B cell (primary cell): Measurements from ENCODE around the gene APLF. TPM values are rescaled to one million over a fixed set of nuclear protein-coding genes. Genes with fewer than 3 reads are reported as not detected.

Experiments
- ATAC-seq: fragments of 200-7000 bp; cut with Tn5 transposase; one replicate; pipeline ENCODE4 v1.10.0; 2021; ENCODE audit warnings: low read depth, mild to moderate bottlenecking, moderate number of reproducible peaks, moderate library complexity
- CTCF ChIA-PET: fragments of 350-600 bp; sonication (Branson Sonifier 250); formaldehyde crosslinking; loops from one replicate; lab custom pipeline; 2021; ENCODE audit warnings: antibody characterized with exemption, inconsistent platforms; lab: Charles Lee
- POLR2A ChIA-PET: fragments of 350-600 bp; sonication (Branson Sonifier 250); formaldehyde crosslinking; loops from one replicate; lab custom pipeline; 2021; ENCODE audit warnings: antibody characterized with exemption; lab: Charles Lee
- DNase-seq: peaks from one replicate; pipeline ENCODE4 v3.0.0; 2013
- H2AFZ ChIP-seq: 2 replicates; pipeline ENCODE4 v1.6.1; 2012; ENCODE audit warnings: mild to moderate bottlenecking, low read depth, low read length; ENCODE audit not compliant: insufficient read depth, poor library complexity, severe bottlenecking
- H3K27ac ChIP-seq, 2 donors: 1 replicate in 1 of 2; 2 replicates in 1 of 2; pipeline ENCODE4 v1.5.1; 2012 to 2013; ENCODE audit warnings: low read length in 2 of 2, mild to moderate bottlenecking in 2 of 2, moderate library complexity in 1 of 2
- H3K27me3 ChIP-seq, 4 experiments: fragments of 200-600 bp in 1 of 4; sonication (generic) in 1 of 4; replicated peaks in 1 of 4; 1 replicate in 2 of 4; 2 replicates in 2 of 4; pipeline versions ENCODE4 v1.6.1 to v1.7.0; 2013 to 2016; ENCODE audit warnings: low read length in 3 of 4, mild to moderate bottlenecking in 2 of 4, mixed read lengths in 1 of 4, moderate library complexity in 1 of 4; ENCODE audit not compliant: insufficient read depth in 4 of 4, control insufficient read depth in 3 of 4; ENCODE audit errors: control extremely low read depth in 1 of 4
- H3K36me3 ChIP-seq, 2 experiments: replicated peaks in 1 of 2; 1 replicate in 1 of 2; 2 replicates in 1 of 2; pipeline versions ENCODE4 v1.6.1 to v1.7.1; 2013; ENCODE audit warnings: low read length in 1 of 2; ENCODE audit not compliant: insufficient read depth in 2 of 2, control insufficient read depth in 1 of 2; ENCODE audit errors: control extremely low read depth in 1 of 2, extremely low read depth in 1 of 2
- H3K4me1 ChIP-seq, 2 donors: fragments of 200-600 bp in 1 of 2; sonication (generic) in 1 of 2; 1 replicate in 1 of 2; 2 replicates in 1 of 2; pipeline versions ENCODE4 v1.5.1 to v1.6.1; 2013 to 2017; ENCODE audit warnings: low read length in 2 of 2; ENCODE audit not compliant: control insufficient read depth in 2 of 2, insufficient read depth in 2 of 2
- H3K4me2 ChIP-seq: replicated peaks from 2 replicates; pipeline ENCODE3; 2012; ENCODE audit warnings: mild to moderate bottlenecking, low read depth, low read length; ENCODE audit not compliant: poor library complexity, severe bottlenecking
- H3K4me3 ChIP-seq, 5 experiments: fragments of 200-600 bp in 1 of 5; sonication (generic) in 1 of 5; 1 replicate in 3 of 5; 2 replicates in 2 of 5; pipeline versions ENCODE4 v1.5.1 to v1.7.0; 2011 to 2016; ENCODE audit warnings: low read length in 4 of 5, mild to moderate bottlenecking in 4 of 5, low read depth in 2 of 5, control low read depth in 1 of 5, moderate library complexity in 1 of 5; ENCODE audit not compliant: insufficient read depth in 1 of 5; ENCODE audit errors: control extremely low read depth in 1 of 5, extremely low read depth in 1 of 5
- H3K79me2 ChIP-seq: fragments of 200-600 bp; sonication (generic); one replicate; pipeline ENCODE4 v1.6.0; 2016; ENCODE audit warnings: low read length; ENCODE audit not compliant: control insufficient read depth, insufficient read depth
- H3K9ac ChIP-seq: fragments of 200-600 bp; sonication (generic); 2 replicates; pipeline ENCODE4 v1.6.1; 2017; ENCODE audit warnings: mild to moderate bottlenecking, low read length, moderate library complexity
- H3K9me3 ChIP-seq, 3 donors: one replicate each; pipeline versions ENCODE4 v1.6.1 to v1.7.1; 2013; ENCODE audit warnings: low read length in 2 of 3; ENCODE audit not compliant: control insufficient read depth in 2 of 3, insufficient read depth in 1 of 3; ENCODE audit errors: control extremely low read depth in 1 of 3
- H4K20me1 ChIP-seq: 2 replicates; pipeline ENCODE4 v1.6.0; 2012; ENCODE audit warnings: mild to moderate bottlenecking, low read length; ENCODE audit not compliant: insufficient read depth, control insufficient read depth, poor library complexity, severe bottlenecking
- H3K27ac Mint-ChIP-seq: one replicate; pipeline ENCODE4 v1.8.0; 2021; ENCODE audit warnings: mixed read lengths
- H3K27me3 Mint-ChIP-seq: one replicate; pipeline ENCODE4 v1.8.0; 2021; ENCODE audit warnings: mixed read lengths
- H3K4me1 Mint-ChIP-seq: one replicate; pipeline ENCODE4 v1.8.0; 2021; ENCODE audit warnings: mixed read lengths
- H3K4me3 Mint-ChIP-seq: one replicate; pipeline ENCODE4 v1.8.0; 2021; ENCODE audit warnings: mixed read lengths
- H3K9me3 Mint-ChIP-seq: one replicate; pipeline ENCODE4 v1.8.0; 2022; ENCODE audit warnings: mixed read lengths; ENCODE audit not compliant: insufficient read depth
- EZH2 ChIP-seq: IDR thresholded peaks from 2 replicates; pipeline ENCODE4 v1.6.1; 2012; ENCODE audit warnings: borderline replicate concordance, low read depth, mild to moderate bottlenecking, moderate library complexity, low read length; ENCODE audit not compliant: insufficient read depth, poor library complexity, severe bottlenecking
- WGBS: methylation state at CpG from one replicate; pipeline ENCODE4 v1.1.5; 2013; ENCODE audit warnings: missing lambda C conversion rate; ENCODE audit not compliant: insufficient coverage; 5-methylcytosine and 5-hydroxymethylcytosine counted together
- intact Hi-C: fragments of 100-400 bp; cut with micrococcal nuclease; formaldehyde crosslinking; loops from one replicate; pipeline ENCODE4 v1.10.0; 2022
- polyA plus RNA-seq: library from polyadenylated mRNA; depleted of rRNA; stranded (reverse); fragments of >200 nt; gene quantifications from 2 replicates; pipeline ENCODE4 v1.2.3, GENCODE V29; 2012
- total RNA-seq, 2 donors: library from RNA; stranded (reverse); fragments of 120-200 nt in 1 of 2; gene quantifications; 1 replicate in 1 of 2; 2 replicates in 1 of 2; pipeline versions ENCODE4 v1.2.3 to v1.2.4, GENCODE V29; 2013 to 2022
- TF ChIP-seq, protein P1 (sequence below): fragments of 200-600 bp; IDR thresholded peaks from one replicate; pipeline ENCODE4 v1.8.0; 2022; ENCODE audit warnings: antibody characterized with exemption, mild to moderate bottlenecking

Gene APLF
- total and polyA plus RNA-seq, 2 donors (not counting 1 experiment from before 2014, with no cell fraction given) = 1.3 to 6.3 TPM

DNA sequence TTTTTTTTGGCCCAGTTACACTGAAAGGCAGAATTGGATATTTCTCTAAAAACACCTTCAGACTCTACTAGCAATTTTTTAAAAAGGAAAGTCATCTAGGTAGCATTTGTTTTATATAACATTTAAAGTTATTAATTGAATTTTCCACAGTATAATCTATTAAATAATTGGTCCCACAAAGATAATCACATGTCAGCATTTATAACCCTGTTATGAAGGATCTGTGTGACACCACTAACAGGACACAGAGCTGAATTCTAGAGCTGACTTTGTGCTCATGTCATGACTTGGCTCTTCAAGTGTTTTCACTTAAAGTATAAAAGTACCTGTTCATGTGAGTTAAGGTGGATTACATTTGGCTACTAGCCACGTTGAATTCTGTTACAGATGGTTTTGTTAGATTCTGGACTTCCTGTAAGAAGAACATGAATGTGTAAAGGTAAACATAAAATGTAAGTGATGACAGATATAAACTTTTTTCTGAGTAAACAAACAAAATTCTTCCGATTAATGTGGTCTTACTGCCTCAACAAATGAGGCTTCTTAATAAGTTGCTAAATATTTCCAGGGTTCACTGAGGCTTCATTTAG lies 106.9 kb downstream of the APLF start:
- no peak for ATAC-seq
- TF ChIP-seq, protein P1, sequence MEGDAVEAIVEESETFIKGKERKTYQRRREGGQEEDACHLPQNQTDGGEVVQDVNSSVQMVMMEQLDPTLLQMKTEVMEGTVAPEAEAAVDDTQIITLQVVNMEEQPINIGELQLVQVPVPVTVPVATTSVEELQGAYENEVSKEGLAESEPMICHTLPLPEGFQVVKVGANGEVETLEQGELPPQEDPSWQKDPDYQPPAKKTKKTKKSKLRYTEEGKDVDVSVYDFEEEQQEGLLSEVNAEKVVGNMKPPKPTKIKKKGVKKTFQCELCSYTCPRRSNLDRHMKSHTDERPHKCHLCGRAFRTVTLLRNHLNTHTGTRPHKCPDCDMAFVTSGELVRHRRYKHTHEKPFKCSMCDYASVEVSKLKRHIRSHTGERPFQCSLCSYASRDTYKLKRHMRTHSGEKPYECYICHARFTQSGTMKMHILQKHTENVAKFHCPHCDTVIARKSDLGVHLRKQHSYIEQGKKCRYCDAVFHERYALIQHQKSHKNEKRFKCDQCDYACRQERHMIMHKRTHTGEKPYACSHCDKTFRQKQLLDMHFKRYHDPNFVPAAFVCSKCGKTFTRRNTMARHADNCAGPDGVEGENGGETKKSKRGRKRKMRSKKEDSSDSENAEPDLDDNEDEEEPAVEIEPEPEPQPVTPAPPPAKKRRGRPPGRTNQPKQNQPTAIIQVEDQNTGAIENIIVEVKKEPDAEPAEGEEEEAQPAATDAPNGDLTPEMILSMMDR = no peak
- no peak for TF ChIP-seq EZH2
- H3K4me3 Mint-ChIP-seq = no peak overlapping the region
- Histone ChIP-seq H3K9me3 (no peaks in the 10 kb centered on the region), H3K27ac (no peak overlapping the region), H3K9ac (no peak overlapping the region), H4K20me1 (no peaks in the 10 kb centered on the region), H2AFZ (no peak overlapping the region), H3K27me3 (no peaks in the 10 kb centered on the region), H3K36me3 (no peaks in the 10 kb centered on the region), H3K4me3 (no peak overlapping the region), H3K4me2 (no peak overlapping the region), H3K79me2 (no peaks in the 10 kb centered on the region), H3K4me1 (no peaks in the 10 kb centered on the region)
- peaks cover 2% of the 10 kb centered on the region for H3K9me3 Mint-ChIP-seq
- H3K27me3 Mint-ChIP-seq = no peaks in the 10 kb centered on the region
- DNase-seq = no peak
- POLR2A ChIA-PET = no interaction called here
- no CpG with 5 or more reads among the region's 2 CpGs for WGBS
- no peaks in the 10 kb centered on the region for H3K4me1 Mint-ChIP-seq
- CTCF ChIA-PET = no interaction called here
- intact Hi-C loops = no loop called here
- H3K27ac Mint-ChIP-seq = no peak overlapping the region

DNA sequence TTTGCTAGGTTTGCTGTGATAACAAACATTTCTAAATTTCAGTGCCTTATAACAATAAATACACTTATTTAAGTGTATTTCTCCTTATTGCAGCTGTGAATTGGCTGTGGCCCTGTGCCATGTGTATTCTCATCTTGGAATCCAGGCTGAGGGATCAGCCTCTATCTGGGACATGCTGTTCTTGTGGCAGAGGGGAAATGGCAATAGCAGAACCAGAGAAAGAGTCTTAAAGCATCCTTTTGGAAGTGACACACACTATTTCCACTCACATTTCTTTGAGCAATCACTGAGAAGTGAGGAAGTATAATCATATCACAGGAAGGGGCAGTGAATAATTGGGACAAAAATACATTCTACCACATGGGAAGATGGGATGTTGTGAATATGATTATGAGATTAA lies 109.8 kb downstream of the APLF start:
- no peak overlapping the region for H3K9ac ChIP-seq
- no peaks in the 10 kb centered on the region for H4K20me1 ChIP-seq
- no peaks in the 10 kb centered on the region for H3K27me3 Mint-ChIP-seq
- H3K4me1 Mint-ChIP-seq = no peaks in the 10 kb centered on the region
- DNase-seq (no peak), ATAC-seq (no peak)
- H3K27ac Mint-ChIP-seq = no peak overlapping the region
- H3K27ac ChIP-seq = no peak overlapping the region
- peaks cover 5% of the 10 kb centered on the region for H3K9me3 Mint-ChIP-seq
- H3K36me3 ChIP-seq = no peaks in the 10 kb centered on the region
- ChIA-PET POLR2A (no interaction called here), CTCF (no interaction called here)
- H3K27me3 ChIP-seq = no peaks in the 10 kb centered on the region
- no peak overlapping the region for H3K4me3 ChIP-seq
- no peaks in the 10 kb centered on the region for H3K4me1 ChIP-seq
- H3K9me3 ChIP-seq = peaks cover 0 to 2% (median 2%) of the 10 kb centered on the region in 3 donors
- no peak overlapping the region for H2AFZ ChIP-seq
- no peak overlapping the region for H3K4me2 ChIP-seq
- TF ChIP-seq EZH2 = no peak
- TF ChIP-seq, protein P1 = no peak
- H3K79me2 ChIP-seq = no peaks in the 10 kb centered on the region
- intact Hi-C loops = no loop called here
- H3K4me3 Mint-ChIP-seq = no peak overlapping the region
